NCI-H146 treated with DMSO at 0.1 percent for 48 hours (cell line): ENCODE results near the gene ATL3.
"Not testable (repeated sequence)": the region's sequence is repeated elsewhere in the genome, so short reads cannot be mapped to it uniquely, and the experiment has no call there.

ENCODE experiments used
- DNase-seq: peaks from one replicate; lab custom pipeline; 2025; ENCODE audit not compliant: unreplicated experiment; lab: John Stamatoyannopoulos, UW

Gene ATL3

GRCh38 chr11:63682066-63683021, 11.2 kb upstream of the ATL3 start:
- DNase-seq: peak; percentile 32

GRCh38 chr11:63681321-63682065, 10.3 kb upstream of the ATL3 start, which contains the start of gene RTN3:
Gene RTN3, plus strand, starts transcription at chr11:63681500. Its CDS starts 137 bp downstream, at chr11:63681637.
- peak; percentile 88 for DNase-seq

- DNase-seq: peak; percentile 78
These were observed 9.7 kb upstream of the ATL3 start for GRCh38 chr11:63680834-63681320.

GRCh38 chr11:63673579-63673978, 2.4 kb upstream of the ATL3 start:
- no peak for DNase-seq

- DNase-seq: no peak
These were observed 1.9 kb upstream of the ATL3 start for GRCh38 chr11:63672936-63673539.

- DNase-seq: no peak
These were observed 934 bp upstream of the ATL3 start for GRCh38 chr11:63672156-63672463.

- peak; percentile 51 for DNase-seq
These were observed 499 bp downstream of the ATL3 start for GRCh38 chr11:63670433-63671321.

GRCh38 chr11:63670096-63670432, 1.1 kb downstream of the ATL3 start:
- no peak for DNase-seq

GRCh38 chr11:63667995-63668795, 3.0 kb downstream of the ATL3 start:
- DNase-seq: no peak

GRCh38 chr11:63666874-63667273, 4.3 kb downstream of the ATL3 start:
- no peak for DNase-seq

- no peak for DNase-seq
These were observed 7.4 kb downstream of the ATL3 start for GRCh38 chr11:63663809-63664208.

- no peak for DNase-seq
These were observed 10.2 kb downstream of the ATL3 start for GRCh38 chr11:63660972-63661371.

- DNase-seq: no peak
These were observed 18.5 kb downstream of the ATL3 start for GRCh38 chr11:63652671-63653070.

GRCh38 chr11:63643205-63643604, 28.0 kb downstream of the ATL3 start:
- no peak for DNase-seq

GRCh38 chr11:63641727-63642126, 29.4 kb downstream of the ATL3 start:
- no peak for DNase-seq

GRCh38 chr11:63639199-63639832, 31.9 kb downstream of the ATL3 start:
- DNase-seq: no peak

- DNase-seq: not testable (repeated sequence)
These were observed 32.7 kb downstream of the ATL3 start for GRCh38 chr11:63638436-63638835.

- DNase-seq: peak; percentile 18
These were observed 35.3 kb downstream of the ATL3 start for GRCh38 chr11:63635762-63636465.

GRCh38 chr11:63629426-63629825, 41.8 kb downstream of the ATL3 start:
- DNase-seq: no peak
